Measurements from ENCODE around the gene OSBPL6.
A peak's percentile ranks its signal among the peaks of the same experiment; 100 is the strongest.

OSBPL6 gene

DNA sequence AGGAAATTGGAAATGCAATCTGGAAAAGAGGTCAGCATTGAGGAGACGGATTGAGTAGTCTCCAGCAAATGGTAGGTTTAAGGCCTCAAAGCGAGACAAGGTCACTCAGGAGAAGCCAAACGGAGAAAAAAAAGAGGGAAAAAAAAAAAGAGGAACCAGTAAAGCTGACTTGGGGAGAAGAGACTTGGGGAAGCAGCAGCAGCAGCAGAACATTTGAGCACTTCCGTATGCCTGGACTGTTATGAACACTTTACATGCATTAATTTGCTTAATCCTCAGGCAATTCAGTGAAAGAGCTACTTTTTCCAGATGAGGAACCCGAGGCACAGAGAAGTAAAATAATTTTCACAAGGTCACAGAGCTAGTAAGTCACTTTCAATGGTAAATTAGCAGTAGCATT, 81.3 kb downstream of the OSBPL6 start:
- no peak for DNase-seq

- no peak for DNase-seq
These were observed 83.5 kb downstream of the OSBPL6 start for GRCh38 chr2:178277741-178278197.

GRCh38 chr2:178279142-178279541, 84.8 kb downstream of the OSBPL6 start:
- no peak for DNase-seq

GRCh38 chr2:178279636-178280035, 85.3 kb downstream of the OSBPL6 start:
- DNase-seq, result no peak

DNA sequence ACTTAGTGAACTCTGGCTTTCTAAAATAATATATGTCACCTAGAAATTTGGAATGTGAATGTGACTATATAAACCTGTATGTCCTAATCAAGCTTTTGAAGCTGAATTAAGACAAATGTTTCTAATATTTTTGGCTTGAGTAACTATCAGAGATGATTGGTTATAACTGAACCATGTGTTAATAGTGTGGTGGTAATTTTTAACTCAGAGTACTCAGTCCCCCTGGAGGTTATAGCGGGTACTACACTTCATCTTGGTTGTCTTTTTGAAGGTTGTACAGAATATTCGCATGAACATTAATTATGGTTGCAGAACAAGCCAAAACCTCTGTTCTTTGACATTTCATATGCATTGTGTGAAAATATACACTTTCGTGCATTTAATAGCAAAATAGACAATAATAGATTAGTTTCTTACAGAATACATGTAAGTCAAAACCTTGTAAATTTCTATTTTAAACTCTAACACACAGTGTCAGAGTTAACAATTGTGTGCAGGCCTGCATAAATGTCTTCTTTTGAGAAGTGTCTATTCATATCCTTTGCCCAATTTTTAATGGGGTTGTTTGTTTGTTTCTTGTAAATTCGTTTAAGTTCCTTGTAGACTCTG, 86.0 kb downstream of the OSBPL6 start:
- DNase-seq, result no peak

DNA sequence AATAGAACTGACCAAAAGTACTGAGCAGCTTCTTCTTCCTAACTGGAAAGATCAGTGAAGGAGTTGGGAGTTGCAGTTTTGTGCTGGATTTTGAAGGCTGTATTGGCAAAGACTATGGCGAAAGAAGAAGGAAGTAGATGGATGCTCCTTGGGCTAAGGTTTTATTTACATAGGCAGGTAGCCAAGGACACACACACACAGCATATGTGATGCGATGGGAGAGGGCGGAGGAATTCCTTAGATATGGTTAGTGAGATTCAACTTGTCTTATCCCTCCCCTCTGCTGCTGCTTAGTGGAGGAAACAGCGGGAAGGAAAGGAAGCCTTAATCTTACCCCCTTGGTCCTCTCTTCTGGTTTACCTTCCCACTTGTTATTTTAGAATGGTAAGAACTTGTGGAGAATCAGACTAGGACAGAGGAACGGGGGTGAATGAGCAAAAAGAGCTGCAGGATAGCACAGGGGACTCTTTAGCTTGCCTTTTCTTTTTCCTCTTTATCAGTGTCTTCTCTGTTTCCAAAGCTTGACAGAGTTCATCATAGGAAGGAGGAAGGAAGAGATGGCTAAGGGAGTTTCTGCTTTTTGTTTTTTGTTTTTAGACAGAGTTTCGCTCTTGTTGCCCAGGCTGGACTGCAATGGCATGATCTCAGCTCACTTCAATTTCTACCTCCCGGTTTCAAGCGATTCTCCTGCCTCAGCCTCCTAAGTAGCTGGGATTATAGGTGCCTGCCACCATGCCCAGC, 87.9 kb downstream of the OSBPL6 start:
- DNase-seq, result no peak

GRCh38 chr2:178283341-178283918, 89.1 kb downstream of the OSBPL6 start:
- DNase-seq, result no peak

GRCh38 chr2:178284613-178285286, 90.4 kb downstream of the OSBPL6 start:
- no peak for DNase-seq

DNA sequence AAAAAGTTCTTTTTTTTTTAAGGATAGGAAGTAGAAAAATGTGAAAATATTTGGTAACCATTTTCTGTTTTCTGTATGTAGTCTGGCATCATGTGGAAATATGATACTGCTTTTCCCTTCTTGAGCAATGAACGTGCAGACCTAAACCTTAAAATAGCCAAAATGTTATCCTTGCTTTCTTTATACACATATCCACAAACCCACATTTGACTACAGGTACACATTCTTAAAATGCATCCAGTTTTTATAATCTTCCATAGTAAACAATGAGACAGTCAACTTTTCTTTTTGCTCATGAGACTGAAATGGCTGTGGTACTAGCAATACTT, 90.9 kb downstream of the OSBPL6 start:
- no peak for DNase-seq

GRCh38 chr2:178286636-178287035, 92.3 kb downstream of the OSBPL6 start:
- no peak for DNase-seq

DNA sequence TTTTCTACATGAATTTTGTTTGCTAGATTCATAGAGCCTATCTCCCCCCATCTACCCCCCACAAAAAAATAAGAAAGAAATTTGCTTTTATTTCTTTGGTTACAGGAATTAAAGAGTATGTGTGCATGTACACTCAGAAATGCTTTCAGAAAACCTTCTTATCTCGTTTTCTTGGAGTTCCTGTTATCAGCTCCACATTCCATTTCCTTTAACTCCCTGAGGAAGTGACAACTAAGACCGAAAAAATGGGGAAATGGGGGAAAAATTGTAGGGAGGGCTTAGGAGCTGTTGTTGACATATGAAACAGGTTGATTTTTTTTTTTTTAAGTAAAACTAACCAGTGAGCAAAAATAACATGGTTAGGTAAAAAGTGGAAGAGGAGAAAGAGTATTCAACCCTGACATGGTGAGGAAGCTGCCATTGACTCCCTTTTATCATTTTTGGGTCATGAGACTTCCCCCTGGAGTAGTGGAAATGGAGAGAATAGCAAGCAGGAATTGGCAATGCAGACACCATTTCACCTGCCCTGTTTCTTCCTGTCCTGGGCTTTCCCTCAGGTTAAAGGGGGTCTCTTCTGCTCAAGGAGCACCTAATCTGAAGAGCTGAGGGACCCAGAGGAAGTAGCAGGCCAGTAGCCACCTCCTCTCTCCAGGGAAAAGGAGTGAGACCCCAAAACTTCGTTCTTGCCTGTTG, 93.5 kb downstream of the OSBPL6 start:
- no peak for DNase-seq

DNA sequence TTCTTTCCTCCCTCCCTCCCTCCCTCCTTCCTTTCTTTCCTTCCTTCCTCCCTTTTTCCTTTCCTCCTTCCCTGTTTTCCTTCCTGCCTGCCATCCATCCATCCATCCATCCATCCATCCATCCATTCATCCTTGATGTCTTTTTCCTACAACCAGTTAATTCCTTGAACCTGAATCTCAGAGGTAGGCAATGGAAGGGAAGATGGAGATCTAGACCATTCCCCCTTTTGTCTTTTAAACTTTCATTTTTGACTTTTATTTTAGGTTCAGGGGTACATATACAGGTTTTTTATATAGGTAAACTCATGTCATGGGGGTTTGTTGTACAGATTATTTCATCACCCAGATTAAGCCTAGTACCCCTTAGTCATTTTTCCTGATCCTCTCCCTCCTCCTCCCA, 97.4 kb downstream of the OSBPL6 start:
- no peak for DNase-seq

- no peak for DNase-seq
These were observed 98.3 kb downstream of the OSBPL6 start for GRCh38 chr2:178292586-178292985.

DNA sequence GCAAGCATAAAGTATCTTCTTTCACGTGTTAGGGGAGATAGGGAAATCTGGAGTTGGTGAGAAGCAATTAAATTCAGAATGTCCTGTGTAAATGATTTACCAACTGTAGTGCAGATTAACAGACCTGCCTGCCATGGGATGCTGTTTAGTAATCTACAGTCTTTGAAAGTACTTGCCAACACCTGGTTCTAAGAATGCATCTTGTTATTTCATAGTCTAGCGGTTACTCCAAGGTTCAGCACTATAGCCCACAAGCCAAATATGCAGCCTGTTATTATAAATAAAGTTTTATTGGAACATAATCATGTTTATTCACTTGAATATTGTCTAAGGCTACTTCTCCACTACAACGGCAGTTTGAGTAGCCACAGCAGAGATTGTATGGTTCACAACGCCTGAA, 100.8 kb downstream of the OSBPL6 start:
- no peak for DNase-seq

DNA sequence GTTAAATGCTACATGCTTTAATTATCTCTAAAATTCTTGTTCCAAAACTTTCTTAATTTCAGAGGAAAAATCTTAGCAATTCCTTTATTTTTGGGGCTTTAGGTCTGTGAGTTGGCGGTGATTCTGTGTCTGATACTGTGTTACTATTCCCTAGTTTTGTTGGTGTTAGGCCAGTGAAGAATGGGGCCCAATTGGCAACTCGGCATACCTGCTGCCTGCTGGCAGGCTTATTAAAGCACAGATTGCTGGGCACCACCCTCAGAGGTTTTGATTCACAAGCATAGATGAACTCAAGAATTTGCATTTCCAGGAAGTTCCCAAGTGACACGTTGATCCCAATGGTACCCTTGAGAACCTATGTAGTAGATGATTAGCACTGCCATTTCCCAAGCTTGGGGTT, 101.6 kb downstream of the OSBPL6 start:
- no peak for DNase-seq

- DNase-seq, result no peak
These were observed 102.2 kb downstream of the OSBPL6 start for GRCh38 chr2:178296394-178297090.

DNA sequence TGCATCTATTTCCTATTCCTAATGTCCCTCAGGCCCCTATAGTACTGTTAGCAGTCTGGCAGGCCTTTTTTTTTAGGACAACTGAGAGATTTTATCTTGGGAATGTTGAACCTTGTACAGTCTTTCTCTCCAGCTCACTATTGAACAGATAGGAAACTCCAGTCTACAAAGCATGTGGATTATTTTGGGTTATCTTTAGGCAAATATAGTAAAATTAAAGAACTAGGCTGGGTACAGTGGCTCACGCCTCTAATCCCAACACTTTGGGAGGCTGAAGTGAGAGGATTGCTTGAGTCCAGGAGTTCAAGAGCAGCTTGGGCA, 102.7 kb downstream of the OSBPL6 start:
- DNase-seq, result no peak

DNA sequence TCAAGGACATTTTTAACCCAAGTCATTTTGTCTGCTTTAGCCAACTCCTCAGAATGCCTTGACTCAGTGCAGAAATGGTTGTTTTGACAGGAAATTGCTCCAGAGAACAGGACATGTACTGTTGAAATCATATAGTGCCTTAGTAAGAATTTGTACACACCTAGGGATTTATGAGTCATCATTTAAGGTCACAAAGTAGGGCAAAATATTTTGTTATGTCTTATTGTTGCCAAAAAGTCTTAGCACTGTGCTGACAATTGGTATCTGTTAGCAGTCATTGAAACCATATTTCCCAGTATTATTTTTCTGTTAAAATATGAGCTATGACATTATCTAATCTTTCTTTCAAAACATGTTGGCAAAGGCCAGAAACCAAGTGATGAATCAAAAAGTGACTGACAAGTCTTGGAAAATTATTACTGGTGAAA, 104.5 kb downstream of the OSBPL6 start:
- no peak for DNase-seq

- no peak for DNase-seq
These were observed 107.4 kb downstream of the OSBPL6 start for GRCh38 chr2:178301649-178302238.

GRCh38 chr2:178304333-178304732, 110.0 kb downstream of the OSBPL6 start:
- no peak for DNase-seq

DNA sequence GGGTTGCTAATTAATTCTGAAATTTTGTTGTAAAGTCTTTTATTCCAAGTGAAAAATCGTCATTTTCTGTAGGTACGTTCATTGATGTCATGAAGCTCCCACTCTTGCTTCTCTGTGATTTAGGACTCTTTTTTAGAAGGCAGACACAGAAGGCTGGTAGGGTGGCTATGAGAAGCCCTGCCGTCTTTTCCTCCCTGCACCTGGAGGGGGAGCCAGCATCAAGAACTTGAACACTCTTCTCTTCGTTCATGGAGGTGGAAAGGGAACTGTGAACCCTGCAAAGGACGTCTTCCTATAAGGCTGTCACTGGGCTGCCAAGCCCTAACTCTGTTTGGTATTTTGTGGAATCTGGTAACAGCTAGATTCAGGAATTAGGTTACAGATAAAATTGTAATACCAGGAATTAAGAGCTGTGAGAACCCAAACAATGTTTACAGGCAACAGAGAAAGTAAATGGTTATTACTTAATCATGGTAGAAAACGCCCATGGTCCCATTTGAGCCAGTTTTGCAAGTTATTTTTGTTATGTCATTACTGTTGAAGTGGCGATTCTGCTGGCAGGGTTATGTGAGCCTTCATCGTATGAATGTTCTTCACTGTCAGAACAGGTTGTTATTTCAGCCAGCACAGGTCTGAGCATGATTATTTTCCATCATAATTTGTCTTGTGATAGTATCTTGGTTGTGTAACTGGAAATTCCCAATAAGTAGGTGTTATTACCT, 112.2 kb downstream of the OSBPL6 start:
- DNase-seq, result peak; percentile 4

GRCh38 chr2:178307650-178308049, 113.3 kb downstream of the OSBPL6 start:
- no peak for DNase-seq

Measured in stimulated activated naive CD4-positive, alpha-beta T cell treated with Interleukin-2 at 50 U/mL for 16 hours (primary cell).